Activated T-cell treated with anti-CD3 and anti-CD28 coated beads, Interleukin-2, amount 50 U/mL, for 1 hour (primary cell): Measurements from ENCODE around the gene DCAF11.
"Not testable (repeated sequence)": the region's sequence is repeated elsewhere in the genome, so short reads cannot be mapped to it uniquely, and the experiment has no call there.

Experiments used
- DNase-seq: peaks from one replicate; pipeline ENCODE4 v3.0.0-alpha.2; 2020

Gene DCAF11

DNA sequence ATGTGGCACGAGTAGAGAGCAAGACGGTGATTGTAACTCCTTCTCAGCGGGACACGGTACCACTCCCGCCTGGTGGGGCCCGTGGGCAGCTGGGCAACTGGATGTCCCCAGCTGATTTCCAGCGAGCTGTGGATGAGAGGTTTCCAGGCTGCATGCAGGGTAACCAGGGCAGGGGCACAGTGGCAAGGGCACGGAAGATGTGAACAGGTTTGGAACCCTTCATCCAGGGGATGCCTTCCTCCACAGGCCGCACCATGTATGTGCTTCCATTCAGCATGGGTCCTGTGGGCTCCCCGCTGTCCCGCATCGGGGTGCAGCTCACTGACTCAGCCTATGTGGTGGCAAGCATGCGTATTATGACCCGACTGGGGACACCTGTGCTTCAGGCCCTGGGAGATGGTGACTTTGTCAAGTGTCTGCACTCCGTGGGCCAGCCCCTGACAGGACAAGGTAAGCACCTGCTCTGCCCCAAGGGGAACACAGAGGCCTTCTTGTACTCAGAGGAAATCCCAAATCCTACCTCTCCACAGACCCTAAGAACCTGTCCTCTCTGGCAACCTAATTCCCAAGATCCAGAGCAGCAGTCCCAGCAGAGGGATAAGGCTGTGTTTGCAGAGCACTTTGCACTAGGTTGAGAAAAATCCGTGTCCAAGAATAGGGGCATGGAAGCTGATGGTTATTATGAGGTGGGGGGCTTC lies 16.2 kb upstream of the DCAF11 start:
- no peak for DNase-seq

DNA sequence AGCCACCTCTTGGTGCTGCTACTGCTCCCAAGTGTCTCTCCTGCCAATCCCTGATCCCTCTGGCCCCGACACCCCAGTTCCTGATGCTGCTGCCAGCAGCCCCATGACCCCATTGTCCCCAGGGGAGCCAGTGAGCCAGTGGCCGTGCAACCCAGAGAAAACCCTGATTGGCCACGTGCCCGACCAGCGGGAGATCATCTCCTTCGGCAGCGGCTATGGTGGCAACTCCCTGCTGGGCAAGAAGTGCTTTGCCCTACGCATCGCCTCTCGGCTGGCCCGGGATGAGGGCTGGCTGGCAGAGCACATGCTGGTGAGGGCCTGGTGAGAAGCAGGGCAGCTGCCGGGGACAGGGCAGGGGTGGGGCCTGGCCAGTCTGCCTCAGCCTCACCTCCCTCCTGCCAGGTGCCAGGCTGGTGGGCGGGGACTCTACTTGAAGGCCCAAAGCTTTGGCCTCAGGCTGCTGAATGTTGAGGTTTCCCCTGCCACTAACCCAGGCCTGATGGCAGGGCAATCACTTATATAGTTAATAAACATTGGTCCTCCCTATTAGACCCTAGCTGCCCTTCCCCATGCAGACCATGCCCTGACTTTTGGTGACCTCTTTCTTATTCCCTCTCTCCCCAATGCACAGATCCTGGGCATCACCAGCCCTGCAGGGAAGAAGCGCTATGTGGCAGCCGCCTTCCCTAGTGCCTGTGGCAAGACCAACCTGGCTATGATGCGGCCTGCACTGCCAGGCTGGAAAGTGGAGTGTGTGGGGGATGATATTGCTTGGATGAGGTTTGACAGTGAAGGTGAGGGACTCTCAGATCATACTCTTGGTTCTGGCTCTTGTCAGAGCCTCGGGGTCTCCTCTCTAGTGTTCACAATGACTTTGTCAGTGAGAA lies 15.4 kb upstream of the DCAF11 start:
- no peak for DNase-seq

DNA sequence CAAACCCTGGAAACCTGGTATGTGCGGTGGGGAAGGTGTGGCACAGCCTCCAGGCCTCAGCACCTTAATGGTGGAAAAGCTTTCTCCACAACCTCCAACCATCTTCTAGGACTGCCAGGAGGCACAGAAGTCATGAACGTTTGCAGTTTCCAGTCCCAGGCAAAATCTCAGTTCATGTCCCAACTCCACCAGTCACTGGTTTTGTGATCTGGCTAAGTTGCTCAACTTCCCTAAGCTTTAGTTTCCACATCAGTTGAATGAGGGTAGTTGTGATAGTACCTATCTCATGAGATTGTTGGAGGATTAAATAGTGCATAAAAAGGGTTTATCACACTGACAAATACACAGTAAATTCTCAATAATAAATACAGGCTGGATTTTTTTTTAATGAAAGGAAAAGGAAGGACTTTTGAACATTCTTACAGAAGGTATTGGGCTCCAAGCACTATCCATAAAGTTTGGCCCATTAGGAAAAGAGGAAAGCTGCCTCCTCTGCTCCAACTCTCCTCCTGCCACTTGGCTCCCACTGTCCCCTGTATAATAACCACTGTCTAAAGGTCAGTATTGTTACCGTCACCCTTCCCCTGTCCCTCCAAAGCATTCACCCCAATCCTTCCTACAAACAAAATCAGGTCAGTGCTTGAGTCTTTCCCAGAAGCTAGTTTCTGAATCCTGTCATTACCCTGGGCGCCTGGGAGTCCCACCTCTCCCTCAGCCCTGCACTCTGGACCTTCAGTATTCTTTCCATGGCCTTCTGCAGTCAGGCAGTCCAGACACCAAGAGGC lies 14.2 kb upstream of the DCAF11 start:
- DNase-seq: no peak

DNA sequence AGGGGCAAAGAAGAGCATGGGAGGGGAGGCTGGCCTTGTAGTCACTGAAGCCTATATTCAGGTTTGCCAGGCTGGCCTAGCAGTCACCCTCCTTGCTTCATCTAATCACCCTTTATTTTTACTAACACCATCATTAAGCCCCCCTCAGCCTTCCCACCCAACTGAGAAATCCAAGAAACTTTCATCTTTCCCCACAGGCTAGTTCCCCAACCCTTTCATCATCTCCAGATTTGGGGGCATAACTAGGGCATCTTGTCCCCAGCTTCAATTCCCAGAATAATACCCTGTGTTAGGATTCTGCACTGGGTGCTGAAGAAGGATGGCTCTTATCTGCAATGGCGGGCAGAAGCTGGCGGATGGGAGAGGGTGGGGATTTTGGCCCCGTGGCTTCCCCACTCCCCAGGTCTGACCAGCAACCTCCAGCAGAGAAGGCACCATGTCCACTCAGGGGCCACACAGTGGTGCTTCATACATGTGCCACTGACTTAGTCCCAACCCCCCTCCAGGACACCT lies 13.5 kb upstream of the DCAF11 start:
- DNase-seq: no peak

DNA sequence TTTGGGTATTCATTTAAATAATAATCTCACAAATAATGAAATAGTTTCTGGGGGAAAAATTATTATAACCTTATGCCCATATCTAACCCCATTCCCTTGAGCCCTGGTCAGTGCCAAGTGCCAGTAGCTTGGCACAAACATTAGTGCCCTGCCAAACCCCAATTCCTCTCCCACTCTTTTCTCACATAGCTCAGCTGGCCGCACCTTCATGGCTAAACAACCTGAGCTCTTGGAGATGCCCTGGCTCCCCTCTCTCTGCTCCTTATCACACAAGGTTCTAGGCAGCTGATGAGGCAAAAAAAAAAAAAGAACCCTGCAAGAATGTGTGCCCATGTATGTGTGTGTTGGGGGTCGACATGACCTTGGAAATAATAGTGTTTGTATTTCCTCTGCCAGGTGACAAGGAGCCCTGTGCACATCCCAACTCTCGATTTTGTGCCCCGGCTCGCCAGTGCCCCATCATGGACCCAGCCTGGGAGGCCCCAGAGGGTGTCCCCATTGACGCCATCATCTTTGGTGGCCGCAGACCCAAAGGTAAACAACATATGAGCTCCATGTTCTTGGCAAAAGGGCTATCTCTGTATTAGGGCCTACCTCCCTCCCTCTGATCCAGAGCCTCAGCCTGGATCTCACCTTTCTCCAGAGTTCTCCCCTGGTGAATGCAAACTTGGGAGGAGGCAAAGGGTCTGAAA lies 12.1 kb upstream of the DCAF11 start:
- no peak for DNase-seq

DNA sequence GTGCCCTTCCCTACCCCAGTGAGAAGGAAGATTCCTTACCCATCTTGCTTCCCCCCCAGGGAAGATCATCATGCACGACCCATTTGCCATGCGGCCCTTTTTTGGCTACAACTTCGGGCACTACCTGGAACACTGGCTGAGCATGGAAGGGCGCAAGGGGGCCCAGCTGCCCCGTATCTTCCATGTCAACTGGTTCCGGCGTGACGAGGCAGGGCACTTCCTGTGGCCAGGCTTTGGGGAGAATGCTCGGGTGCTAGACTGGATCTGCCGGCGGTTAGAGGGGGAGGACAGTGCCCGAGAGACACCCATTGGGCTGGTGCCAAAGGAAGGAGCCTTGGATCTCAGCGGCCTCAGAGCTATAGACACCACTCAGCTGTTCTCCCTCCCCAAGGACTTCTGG lies 11.1 kb upstream of the DCAF11 start:
- no peak for DNase-seq

DNA sequence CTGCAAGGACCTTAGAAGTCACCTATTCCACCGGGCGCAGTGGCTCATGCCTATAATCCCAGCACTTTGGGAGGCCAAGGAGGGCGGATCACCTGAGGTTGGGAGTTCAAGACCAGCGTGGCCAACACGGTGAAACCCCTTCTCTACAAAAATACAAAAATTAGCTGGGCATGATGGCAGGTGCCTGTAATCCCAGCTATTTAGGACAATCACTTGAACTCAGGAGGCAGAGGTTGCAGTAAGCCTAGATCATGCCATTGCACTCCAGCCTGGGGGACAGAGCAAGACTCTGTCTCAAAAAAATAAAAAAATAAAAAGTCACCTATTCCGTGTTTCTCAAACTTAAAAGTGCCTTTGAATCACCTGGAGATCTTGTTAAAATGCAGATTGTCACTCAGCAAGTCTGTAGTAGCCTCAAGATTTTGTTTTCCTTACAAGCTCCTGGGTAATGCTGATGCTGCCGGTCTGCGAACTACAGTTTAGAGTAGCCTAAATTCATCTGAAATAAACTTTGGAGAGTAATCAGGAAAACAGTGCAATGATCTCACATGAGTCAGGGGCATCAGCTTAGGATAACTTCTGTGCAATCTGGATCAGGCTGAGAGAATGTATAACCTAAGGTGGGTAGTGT lies 8.9 kb upstream of the DCAF11 start:
- DNase-seq: not testable (repeated sequence)

DNA sequence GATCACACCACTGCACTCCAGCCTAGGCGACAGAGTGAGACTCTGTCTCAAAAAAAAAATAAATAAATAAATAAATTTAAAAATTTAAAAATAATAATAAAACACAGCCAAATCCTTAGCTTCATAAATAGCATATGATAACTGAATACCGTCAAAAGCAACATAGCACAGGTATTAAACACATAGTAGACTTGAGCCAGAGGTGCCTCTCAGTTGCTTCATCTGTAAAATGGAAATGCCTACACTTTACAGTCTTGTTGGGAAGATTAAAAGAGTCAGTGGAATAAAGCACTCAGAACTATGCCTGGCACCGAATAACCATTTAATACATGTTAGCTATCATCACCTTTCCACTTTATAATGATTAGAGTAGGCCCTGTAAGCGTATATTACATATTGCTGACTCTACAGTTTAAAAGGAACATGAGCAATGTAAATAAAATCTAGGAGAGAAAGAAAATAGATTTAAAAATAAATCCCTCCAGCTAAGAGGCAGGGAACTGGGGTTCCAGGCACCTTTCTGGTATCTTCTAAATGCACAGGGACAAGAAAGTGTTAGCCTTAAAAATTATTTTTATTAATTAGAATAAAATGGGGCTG lies 7.8 kb upstream of the DCAF11 start:
- DNase-seq: no peak

DNA sequence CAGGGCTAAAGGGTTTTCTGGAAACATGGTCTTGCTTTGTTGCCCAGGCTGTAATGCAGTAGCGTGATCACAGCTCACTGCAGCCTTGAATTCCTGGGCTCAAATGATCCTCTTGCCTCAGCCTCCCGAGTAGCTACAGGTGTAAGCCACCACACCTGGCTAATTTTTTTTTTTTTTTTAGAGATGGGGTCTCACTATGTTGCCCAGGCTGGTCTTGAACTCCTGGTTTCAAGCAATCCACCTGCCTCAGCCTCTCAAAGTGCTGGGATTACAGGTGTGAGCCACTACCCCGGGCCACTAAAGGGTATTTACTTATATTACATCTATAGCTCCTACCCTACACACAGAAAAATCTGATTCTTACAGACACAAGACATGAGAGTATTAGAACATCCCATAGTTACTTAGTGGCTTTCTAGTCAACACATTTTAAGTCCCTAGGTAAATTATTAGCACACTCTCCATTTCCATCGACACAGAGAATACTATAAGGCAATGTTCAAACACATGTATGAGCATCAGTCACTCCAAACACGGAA lies 6.2 kb upstream of the DCAF11 start:
- DNase-seq: no peak

DNA sequence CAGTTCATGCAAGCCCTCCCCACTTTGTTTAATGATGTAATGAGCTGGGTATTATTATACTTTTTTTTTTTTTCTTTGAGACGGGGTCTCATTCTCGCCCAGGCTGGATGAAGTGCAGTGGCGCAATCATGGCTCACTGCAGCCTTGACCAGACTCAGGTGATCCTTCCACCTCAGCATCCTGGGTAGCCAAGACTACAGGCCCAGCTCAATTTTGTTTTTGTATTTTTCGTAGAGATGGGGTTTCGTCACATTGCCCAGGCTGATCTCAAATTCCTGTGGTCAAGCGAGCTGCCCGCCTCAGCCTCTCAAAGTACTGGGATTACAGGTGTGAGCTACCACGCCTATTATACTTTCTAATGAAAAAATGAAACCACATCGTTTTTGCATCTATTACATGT lies 4.5 kb upstream of the DCAF11 start:
- no peak for DNase-seq

DNA sequence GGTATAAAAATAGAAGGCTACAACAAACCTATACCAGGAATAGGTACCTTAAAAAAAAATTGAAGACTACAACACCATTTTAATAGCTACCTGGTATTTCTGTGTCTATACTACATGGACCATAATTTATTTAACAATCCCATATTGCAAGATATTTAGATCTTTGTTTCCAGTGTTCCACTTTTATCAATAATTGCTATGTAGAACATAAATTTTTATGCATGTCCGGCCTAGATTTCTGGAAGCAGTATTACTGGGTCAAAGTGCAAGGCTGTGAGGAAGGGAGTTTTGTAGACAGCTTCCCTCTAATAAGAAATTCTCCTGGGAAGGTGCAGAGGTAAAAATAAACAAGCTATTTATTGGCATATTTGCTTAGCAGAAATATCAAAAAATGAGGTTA lies 4.1 kb upstream of the DCAF11 start:
- DNase-seq: no peak

DNA sequence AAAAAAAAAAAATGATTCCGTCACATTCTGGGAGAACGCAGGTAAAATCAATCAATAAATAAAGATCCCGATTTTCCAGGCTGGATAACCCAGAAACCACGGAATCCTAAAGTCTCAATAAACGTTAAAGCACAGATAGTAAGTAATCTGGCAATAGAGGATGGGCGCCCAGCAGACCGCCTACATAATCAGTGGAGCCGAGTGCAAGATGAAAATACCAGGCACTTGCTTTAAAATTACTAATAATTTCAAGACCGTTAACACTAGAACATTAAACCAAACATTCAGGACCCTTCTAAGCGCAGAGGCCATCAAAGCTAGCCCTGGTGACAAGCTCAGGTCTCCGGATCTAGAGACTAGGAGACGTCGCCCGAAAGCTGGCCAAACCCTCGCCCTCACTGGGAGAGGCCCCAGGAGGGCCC lies 1.2 kb upstream of the DCAF11 start:
- DNase-seq: no peak

DNA sequence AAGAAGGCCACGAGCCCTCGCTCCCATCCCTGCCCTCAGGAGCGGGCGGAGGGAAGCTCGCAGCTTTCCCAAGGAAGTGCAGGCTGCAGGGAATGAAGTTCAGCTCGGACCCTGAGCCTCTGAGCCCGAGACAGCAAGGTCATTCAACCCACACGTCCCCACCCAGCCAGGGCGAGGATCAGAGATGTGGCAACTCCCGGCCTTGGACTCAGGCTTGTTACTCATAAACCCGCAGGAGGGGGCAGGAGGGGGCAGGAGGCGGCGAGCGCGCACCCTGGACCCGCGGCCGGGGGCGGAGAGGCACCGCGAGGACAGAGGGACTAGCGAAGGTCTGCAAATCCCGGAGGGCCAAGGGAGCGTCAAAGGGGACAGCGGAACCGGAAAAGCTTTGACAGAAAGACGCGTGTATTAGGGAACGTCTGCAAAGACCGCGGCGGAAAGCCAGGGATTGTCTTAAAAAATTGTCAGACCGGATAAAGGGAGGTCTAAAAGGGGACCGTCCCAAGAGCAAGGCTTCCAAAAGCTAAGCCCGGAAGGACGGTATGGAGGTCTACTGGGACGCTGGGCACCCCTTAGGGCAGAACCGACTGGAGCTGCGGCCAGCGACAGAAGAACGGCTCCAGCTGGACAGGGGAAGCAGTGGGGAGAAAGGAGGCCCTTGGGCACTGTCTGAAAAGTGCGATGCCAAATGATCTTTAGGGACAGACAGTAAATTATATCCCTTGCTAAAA lies 611 bp upstream of the DCAF11 start:
- DNase-seq: peak; percentile 84

DNA sequence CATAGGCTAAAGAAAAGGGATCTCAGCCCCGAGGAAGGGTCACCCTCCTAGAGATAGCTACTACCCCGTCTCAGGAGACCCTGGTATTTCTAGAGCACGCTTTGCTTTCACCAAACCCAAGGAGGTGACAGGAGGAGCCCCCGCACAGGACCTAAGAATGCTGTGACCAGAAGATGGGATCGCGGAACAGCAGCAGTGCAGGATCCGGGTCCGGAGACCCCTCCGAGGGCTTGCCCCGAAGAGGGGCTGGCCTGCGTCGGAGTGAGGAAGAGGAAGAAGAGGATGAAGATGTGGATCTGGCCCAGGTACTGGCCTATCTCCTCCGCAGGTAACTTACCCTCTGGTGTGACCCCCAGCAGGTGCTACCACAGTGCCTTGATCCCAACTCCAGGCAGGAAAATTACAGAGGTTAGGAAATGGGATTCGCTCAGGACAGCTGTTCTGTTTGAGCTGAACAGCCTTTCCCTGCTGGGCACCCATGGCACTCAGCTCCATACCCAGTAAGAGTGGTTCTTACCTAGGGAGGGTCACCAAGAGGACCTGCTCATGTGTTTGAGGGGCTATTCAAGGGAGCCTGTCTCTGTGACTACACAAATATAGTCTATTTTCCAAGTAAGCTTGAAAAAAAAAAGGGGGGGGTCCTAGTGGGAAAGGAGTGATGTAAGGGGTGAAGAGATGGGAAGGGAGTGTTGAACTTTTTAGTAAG lies 998 bp downstream of the DCAF11 start:
- no peak for DNase-seq

DNA sequence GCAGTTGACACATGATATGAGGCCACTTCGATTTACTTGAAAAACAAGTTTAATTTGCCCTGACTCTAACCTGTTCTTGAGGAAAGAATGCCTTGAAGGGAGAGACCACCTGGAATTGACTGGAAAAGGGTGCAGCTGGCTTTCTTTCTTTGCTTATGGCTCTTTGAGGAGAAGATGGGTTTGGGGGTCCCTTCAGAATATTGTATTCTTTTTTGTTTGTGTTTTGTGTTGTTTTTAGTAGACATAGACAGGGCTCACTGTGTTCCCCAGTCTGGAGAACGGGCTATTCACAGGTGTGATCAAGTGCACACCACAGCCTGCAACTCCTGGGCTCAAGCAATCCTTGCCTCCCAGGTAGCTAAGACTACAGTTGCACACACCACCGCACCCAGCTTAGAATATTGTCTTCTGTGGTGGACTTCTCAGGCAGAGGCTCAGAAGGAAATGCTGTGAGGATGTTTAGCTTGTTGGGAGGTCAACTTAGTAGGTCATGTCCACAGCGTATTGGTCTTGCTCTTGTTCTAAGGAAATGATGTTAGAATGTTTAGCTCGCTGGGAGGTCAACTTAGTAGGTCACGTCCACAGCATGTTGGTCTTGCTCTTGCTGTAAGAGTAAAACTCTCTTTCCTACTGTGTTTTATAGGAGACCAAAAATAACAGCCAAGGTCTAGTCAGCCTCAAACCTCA lies 1.7 kb downstream of the DCAF11 start:
- no peak for DNase-seq

DNA sequence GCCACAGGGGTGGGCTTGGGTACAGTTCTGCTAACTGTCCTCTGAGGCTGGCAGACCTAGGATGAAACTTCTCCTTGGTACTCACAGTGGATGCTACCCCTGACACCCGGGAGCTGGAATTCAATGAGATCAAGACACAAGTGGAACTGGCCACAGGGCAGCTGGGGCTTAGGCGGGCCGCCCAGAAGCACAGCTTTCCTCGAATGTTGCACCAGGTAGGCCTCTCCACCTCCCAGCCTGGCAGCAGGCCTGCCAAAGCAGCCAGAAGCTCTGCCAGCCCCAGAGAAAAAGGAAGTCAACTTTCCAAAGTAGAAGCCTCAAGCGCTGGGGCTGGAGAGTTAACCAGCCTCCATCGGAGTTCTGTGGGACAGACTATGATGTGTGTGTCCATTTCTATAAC lies 2.6 kb downstream of the DCAF11 start:
- no peak for DNase-seq

DNA sequence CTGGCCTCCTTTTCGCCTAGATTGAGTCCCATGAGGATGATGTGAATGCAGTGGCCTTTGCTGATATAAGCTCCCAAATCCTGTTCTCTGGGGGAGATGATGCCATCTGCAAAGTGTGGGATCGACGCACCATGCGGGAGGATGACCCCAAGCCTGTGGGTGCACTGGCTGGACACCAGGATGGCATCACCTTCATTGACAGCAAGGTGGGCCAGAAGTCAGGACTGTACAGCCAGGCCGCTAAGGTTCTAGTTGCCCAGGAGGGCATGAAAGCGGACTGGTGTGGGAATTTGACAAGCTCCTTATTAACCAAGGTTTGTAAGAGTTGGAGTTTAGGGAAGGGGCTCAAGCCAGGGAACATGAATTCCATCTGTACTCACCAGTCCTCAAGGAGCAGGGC lies 5.1 kb downstream of the DCAF11 start:
- no peak for DNase-seq

DNA sequence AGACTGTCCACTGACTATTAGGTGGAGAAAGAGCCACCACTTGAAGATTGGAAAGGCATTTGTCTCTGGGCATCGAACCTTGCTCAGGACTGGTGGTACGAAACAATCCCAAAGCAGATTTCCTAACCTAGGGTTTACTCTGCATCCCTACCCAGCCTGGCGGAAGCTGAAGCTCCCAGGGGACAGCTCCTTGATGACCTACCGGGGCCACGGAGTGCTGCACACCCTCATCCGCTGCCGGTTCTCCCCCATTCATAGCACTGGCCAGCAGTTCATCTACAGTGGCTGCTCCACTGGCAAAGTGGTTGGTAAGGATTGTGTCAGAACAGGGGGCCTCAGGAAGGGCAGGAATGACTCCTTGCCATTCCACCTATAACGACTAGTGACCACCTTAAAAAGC lies 6.6 kb downstream of the DCAF11 start:
- DNase-seq: no peak

DNA sequence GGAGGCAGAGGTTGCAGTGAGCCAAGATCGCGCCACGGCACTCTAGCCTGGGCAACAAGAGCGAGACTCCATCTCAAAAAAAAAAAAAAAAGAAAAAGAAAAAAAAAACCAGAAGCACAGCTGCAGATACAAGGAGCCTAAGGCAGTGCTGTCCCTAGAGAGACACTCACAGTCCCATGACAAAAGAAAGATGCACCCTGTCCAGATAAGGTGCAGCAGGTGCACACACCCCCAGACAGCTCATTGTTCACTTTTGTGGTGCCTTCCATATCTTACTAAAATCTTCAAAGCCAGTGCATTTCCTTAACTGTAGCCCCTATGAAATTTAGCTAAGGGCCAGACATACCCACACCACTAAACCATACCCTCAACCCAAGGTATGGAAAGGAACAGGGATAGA lies 7.8 kb downstream of the DCAF11 start:
- DNase-seq: no peak

DNA sequence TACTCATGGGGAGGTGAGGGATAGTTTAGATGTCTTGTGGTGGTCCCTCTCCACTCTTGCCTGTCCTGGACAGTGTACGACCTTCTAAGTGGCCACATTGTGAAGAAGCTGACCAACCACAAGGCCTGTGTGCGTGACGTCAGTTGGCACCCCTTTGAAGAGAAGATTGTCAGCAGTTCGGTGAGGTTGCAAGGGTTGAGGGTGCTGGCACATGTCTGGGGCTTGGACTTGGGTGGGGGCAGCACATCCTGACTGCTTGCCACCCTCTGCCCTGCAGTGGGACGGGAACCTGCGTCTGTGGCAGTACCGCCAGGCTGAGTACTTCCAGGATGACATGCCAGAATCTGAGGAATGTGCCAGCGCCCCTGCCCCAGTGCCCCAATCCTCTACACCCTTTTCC lies 8.3 kb downstream of the DCAF11 start:
- no peak for DNase-seq
